ENCODE data around the gene TRAF3IP1.
"Not testable (repeated sequence)": the region's sequence is repeated elsewhere in the genome, so short reads cannot be mapped to it uniquely, and the experiment has no call there.

The TRAF3IP1 gene

GRCh38 chr2:238401551-238401950, 81.2 kb downstream of the TRAF3IP1 start:
- no peak overlapping the region for H2AFZ ChIP-seq
- no peaks in the 10 kb centered on the region for H3K27me3 ChIP-seq (ENCODE audit: control insufficient read depth, insufficient read depth, low read length)
- no peak overlapping the region for H3K4me3 ChIP-seq (ENCODE audit: low read depth, low read length)
- no peaks in the 10 kb centered on the region for H3K36me3 ChIP-seq (ENCODE audit: control insufficient read depth, insufficient read depth, low read length)
- H3K79me2 ChIP-seq, result no peaks in the 10 kb centered on the region
- no peaks in the 10 kb centered on the region for H3K4me1 ChIP-seq
- no peak for TF ChIP-seq CTCF (IDR thresholded peaks at IDR 0.05)
- H3K27ac ChIP-seq, result no peak overlapping the region
- no peak overlapping the region for H3K9ac ChIP-seq
- H3K4me2 ChIP-seq (ENCODE audit: low read length), result no peak overlapping the region
- no peaks in the 10 kb centered on the region for H3K9me3 ChIP-seq (ENCODE audit: control insufficient read depth, low read length)

GRCh38 chr2:238403632-238404405, 83.5 kb downstream of the TRAF3IP1 start:
- no peaks in the 10 kb centered on the region for H3K4me1 ChIP-seq
- H2AFZ ChIP-seq, result no peak overlapping the region
- no peaks in the 10 kb centered on the region for H3K9me3 ChIP-seq (ENCODE audit: control insufficient read depth, low read length)
- H3K79me2 ChIP-seq, result no peaks in the 10 kb centered on the region
- H3K27ac ChIP-seq, result no peak overlapping the region
- no peaks in the 10 kb centered on the region for H3K27me3 ChIP-seq (ENCODE audit: control insufficient read depth, insufficient read depth, low read length)
- no peaks in the 10 kb centered on the region for H3K36me3 ChIP-seq (ENCODE audit: control insufficient read depth, insufficient read depth, low read length)
- H3K4me2 ChIP-seq (ENCODE audit: low read length), result no peak overlapping the region
- no peak for TF ChIP-seq CTCF (IDR thresholded peaks at IDR 0.05)
- H3K4me3 ChIP-seq (ENCODE audit: low read depth, low read length), result no peak overlapping the region
- H3K9ac ChIP-seq, result no peak overlapping the region

GRCh38 chr2:238404406-238405216, 84.3 kb downstream of the TRAF3IP1 start:
- no peak overlapping the region for H2AFZ ChIP-seq

GRCh38 chr2:238405217-238405555, 84.9 kb downstream of the TRAF3IP1 start:
- H3K4me2 ChIP-seq (ENCODE audit: low read length); H3K79me2 ChIP-seq; H3K4me3 ChIP-seq (ENCODE audit: low read depth, low read length); H3K27me3 ChIP-seq (ENCODE audit: control insufficient read depth, insufficient read depth, low read length); H3K27ac ChIP-seq; H2AFZ ChIP-seq; H3K36me3 ChIP-seq (ENCODE audit: control insufficient read depth, insufficient read depth, low read length); H3K9me3 ChIP-seq (ENCODE audit: control insufficient read depth, low read length); H3K9ac ChIP-seq; H3K4me1 ChIP-seq: not testable (repeated sequence)

More at GRCh38 chr2:238404406-238405216, 84.3 kb downstream of the TRAF3IP1 start:
- no peaks in the 10 kb centered on the region for H3K36me3 ChIP-seq (ENCODE audit: control insufficient read depth, insufficient read depth, low read length)
- no peak overlapping the region for H3K27ac ChIP-seq
- no peaks in the 10 kb centered on the region for H3K4me1 ChIP-seq
- no peak overlapping the region for H3K9ac ChIP-seq
- H3K27me3 ChIP-seq (ENCODE audit: control insufficient read depth, insufficient read depth, low read length), result no peaks in the 10 kb centered on the region
- no peaks in the 10 kb centered on the region for H3K79me2 ChIP-seq
- no peak for TF ChIP-seq CTCF (IDR thresholded peaks at IDR 0.05)
- H3K4me2 ChIP-seq (ENCODE audit: low read length), result no peak overlapping the region
- H3K9me3 ChIP-seq (ENCODE audit: control insufficient read depth, low read length), result no peaks in the 10 kb centered on the region
- H3K4me3 ChIP-seq (ENCODE audit: low read depth, low read length), result no peak overlapping the region

- Histone ChIP-seq H3K79me2 (no peaks in the 10 kb centered on the region), H3K9me3 (ENCODE audit: control insufficient read depth, low read length) (no peaks in the 10 kb centered on the region), H2AFZ (no peak overlapping the region), H3K9ac (no peak overlapping the region), H3K36me3 (ENCODE audit: control insufficient read depth, insufficient read depth, low read length) (no peaks in the 10 kb centered on the region), H3K4me2 (ENCODE audit: low read length) (no peak overlapping the region), H3K4me1 (no peaks in the 10 kb centered on the region), H3K27me3 (ENCODE audit: control insufficient read depth, insufficient read depth, low read length) (no peaks in the 10 kb centered on the region), H3K4me3 (ENCODE audit: low read depth, low read length) (no peak overlapping the region), H3K27ac (no peak overlapping the region)
- TF ChIP-seq CTCF (IDR thresholded peaks at IDR 0.05), result no peak
Observed at GRCh38 chr2:238406221-238406997, 86.1 kb downstream of the TRAF3IP1 start.

Data from parathyroid adenoma (tissue), 2 donors.